NCI-H748 (cell line): Measurements from ENCODE around the gene GPR17.

Experiments
- DNase-seq: peaks from one replicate; lab custom pipeline; 2025; ENCODE audit not compliant: unreplicated experiment; lab: John Stamatoyannopoulos, UW

The GPR17 gene

GRCh38 chr2:127629637-127630036 lies 16.3 kb upstream of the GPR17 start:
- no peak for DNase-seq

GRCh38 chr2:127630096-127630863 lies 15.7 kb upstream of the GPR17 start:
- no peak for DNase-seq

GRCh38 chr2:127630864-127631540 lies 15.0 kb upstream of the GPR17 start:
- DNase-seq = no peak

DNA sequence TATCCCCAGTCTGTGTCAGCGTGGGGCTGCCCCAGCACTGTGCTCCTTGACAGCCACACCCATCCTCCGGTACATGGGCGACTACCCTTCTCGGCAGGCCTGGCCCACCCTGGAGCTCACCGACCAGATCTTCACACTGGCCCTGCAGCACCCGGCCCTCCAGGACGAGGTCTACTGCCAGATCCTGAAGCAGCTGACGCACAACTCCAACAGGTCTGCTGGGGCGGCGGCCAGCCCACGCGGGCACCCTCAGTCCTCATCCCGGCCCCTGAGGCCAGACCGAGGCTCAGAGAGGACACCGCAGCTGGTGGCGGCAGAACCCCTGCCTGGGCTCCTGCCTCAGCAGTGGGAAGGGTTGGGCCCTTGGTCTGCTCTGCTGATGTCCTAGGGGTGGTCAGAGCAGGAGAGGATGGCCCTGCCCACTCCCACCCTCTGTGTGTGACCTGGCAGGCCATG lies 14.4 kb upstream of the GPR17 start:
- no peak for DNase-seq

GRCh38 chr2:127631997-127632581 lies 13.9 kb upstream of the GPR17 start:
- no peak for DNase-seq

- DNase-seq = no peak
These were observed 13.1 kb upstream of the GPR17 start for GRCh38 chr2:127632592-127633489.

GRCh38 chr2:127633556-127634065 lies 12.3 kb upstream of the GPR17 start:
- no peak for DNase-seq

DNA sequence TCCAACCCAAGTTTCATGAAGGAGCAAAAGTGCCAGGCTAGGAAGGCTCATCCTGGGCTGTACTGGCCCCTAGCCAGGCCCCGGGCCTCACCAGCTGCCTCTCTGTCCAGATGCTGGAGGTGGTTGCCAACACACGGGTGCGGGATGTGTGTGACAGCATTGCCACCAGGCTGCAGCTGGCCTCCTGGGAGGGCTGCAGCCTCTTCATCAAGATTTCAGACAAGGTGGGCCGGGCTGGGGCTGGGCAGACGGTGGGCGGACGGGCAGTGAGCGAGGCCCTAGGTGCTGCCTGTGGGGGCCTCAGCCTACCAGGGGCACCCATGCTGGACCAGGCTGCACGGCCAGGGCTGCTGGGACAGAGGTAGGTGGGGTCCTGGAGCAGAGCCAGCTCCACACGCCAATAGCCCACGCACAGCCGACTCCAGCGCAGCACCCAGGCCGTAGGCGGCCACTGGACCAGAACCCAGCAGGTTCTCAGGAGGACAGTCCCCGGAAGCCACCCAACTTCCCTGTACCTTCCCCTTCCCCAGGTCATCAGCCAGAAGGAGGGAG lies 11.8 kb upstream of the GPR17 start:
- DNase-seq = no peak

GRCh38 chr2:127634626-127635379 lies 11.2 kb upstream of the GPR17 start:
- DNase-seq = no peak

DNA sequence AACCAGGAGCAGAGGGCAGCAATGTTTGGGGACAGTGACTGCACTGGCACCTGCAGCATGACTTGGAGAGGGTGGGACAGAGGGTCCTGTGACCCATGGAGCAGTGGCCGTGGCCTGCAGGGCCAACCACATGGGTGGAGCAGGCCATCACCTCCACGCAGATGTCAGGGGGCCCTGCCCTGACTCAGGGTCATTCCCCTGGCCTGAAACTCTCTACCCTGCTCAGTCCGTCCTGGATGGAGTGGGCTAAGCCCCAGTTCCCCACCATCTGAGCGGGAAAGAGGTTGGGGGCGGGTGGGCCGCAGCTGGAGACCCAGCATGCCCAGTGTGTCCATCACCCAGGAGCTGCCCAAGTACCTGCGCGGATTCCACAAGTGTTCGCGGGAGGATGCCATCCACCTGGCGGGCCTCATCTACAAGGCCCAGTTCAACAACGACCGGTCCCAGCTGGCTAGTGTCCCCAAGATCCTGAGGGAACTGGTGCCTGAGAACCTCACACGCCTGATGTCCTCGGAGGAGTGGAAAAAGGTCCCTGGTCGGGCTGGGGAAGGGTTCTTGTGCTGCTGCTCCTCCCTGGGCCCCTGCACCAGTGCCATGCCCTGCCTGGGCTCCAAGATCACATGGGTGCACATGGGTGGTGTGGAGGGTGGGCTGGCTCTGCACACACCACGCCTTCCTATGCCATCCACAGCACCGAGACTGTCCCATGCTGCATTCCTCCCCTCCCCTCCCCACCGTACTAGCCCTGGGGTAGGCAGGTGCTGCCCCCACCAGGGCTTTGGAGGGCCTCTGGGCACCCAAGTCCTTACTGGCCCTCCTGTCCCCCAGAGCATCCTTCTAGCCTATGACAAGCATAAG lies 10.3 kb upstream of the GPR17 start:
- DNase-seq = no peak

DNA sequence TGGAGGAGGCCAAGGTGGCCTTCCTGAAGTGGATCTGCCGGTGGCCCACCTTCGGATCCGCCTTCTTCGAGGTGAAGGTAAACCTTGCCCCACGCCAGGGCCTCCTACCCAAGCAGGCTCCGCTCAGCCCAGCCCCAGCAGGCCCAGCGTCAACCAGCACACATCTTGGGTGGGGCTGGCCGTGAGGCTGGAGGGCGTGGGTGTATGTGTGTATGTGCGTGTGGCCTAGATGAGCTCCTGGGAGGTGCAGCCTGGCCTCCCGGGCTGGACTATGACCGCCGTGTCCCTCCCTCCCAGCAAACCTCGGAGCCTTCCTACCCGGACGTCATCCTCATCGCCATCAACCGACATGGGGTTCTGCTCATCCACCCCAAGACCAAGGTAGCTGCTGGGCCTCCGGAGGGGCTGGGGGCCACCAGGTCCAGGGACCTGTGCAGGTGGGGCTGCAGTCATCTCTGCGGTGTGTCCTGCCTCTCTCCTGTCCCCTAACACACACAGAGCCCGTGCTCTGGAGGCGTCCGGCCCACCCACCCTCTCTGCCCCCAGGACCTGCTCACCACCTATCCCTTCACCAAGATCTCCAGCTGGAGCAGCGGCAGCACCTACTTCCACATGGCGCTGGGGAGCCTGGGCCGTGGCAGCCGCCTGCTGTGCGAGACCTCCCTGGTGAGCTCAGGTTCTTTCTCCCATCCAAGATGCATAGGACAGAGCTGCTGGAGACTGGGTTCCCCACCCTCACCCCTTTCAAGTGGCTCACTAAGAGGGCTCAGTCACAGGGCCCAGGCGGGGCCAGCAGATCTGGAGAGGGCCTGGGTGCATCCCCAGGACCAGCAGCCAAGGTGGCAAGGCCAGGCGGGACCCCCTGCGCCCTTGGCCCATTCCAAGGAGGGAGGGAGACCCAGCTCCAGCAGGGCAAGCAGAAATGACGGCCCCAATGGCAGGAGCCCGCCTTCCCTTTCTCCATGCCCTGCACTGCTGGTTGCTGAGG lies 9.4 kb upstream of the GPR17 start:
- DNase-seq = no peak

DNA sequence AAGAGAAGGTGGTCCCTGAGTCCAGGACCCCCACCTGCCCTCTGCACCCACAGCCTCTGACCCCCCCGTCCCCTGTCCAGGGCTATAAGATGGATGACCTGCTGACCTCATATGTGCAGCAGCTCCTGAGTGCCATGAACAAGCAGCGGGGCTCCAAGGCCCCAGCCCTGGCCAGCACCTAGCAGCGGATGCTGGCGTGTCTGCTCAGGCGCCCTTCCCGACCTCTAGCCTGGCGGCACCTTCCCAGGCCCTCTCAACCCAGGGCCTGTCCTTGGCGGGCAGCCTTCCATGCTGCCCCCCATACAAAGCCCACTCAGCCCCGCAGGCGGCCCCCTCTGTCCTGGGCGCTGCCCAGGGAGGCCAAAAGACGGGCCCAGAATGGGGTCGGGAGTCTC lies 8.7 kb upstream of the GPR17 start:
- no peak for DNase-seq

- DNase-seq = no peak
These were observed 8.2 kb upstream of the GPR17 start for GRCh38 chr2:127637725-127638252.

DNA sequence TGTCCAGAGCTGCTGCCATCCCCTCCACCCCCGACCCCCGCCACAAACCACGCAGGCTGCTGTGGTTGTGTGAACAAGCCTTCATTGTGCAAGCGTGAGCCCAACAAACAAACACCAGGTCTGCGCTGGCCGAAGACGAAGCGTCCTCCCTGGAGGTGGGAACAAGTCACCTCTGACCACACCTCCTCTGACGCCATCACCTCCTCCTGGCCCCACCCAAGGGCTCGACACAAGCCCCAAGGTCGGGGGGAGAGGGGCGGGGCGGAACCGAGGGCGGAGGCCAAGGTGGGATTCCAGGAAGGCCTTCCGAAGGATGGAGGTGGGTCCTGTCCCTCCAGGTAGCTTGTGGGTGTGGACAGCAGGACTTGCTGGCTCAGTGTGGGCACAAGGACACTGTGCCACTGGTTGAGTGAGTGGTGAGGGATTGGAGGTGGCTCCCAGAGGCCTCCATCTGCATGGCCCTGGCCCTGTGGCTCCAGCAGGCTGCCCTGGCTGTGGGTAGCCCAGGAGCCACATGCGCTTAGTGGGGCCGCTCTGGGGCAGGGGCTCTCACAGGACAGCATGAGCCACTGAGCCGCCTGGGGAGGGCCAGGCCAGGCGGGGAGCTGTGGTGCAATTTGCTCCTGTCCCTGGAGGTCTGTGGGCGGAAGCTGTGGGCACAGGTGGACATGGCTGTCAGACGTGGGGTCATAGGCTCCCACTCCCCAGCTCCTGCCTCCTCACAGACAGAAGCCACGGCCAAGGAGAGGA lies 7.4 kb upstream of the GPR17 start:
- no peak for DNase-seq

DNA sequence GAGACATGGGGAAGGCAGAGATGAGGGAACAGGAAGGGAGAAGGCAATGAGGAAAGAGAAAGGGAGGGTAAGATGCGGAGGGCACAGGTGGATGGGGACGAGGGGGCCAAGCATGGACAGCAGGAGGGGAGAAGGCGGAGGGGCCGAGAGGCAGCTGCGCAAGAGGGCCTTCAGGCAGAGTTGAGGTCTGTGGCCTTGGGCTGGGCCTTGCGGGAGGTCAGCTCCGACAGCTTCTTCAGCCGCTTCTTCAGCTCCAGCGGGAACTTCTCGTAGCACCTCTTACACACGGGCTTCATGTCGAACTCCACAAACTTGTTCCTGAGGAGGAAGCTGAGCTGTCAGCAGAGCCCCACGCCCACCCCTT lies 6.9 kb upstream of the GPR17 start:
- DNase-seq = no peak

GRCh38 chr2:127640082-127641072 lies 5.6 kb upstream of the GPR17 start:
- no peak for DNase-seq
